Smooth muscle cell (in vitro differentiated cells): ENCODE data around the gene SEC24D. TPM values are rescaled to one million over a fixed set of nuclear protein-coding genes. Genes with fewer than 3 reads are reported as not detected.
A peak's percentile ranks its signal among the peaks of the same experiment; 100 is the strongest.
"Not testable (repeated sequence)": the region's sequence is repeated elsewhere in the genome, so short reads cannot be mapped to it uniquely, and the experiment has no call there.

ENCODE experiments used
- DNase-seq: peaks from one replicate; lab custom pipeline; 2025; ENCODE audit not compliant: unreplicated experiment; lab: John Stamatoyannopoulos, UW
- H2AFZ ChIP-seq: fragments of 200-600 bp; sonication (generic); 2 replicates; pipeline ENCODE4 v1.6.0; 2016; ENCODE audit warnings: antibody characterized with exemption, low read depth, mild to moderate bottlenecking
- H3F3A ChIP-seq: fragments of 200-600 bp; sonication (generic); 2 replicates; pipeline ENCODE4 v1.6.0; 2017; ENCODE audit warnings: antibody characterized with exemption, low read depth
- H3K27ac ChIP-seq: fragments of 200-600 bp; sonication (generic); 2 replicates; pipeline ENCODE4 v1.5.1; 2016; ENCODE audit warnings: low read depth, mild to moderate bottlenecking
- H3K27me3 ChIP-seq: fragments of 200-600 bp; sonication (generic); 2 replicates; pipeline ENCODE4 v1.6.1; 2016; ENCODE audit warnings: low read depth, mild to moderate bottlenecking
- H3K36me3 ChIP-seq: fragments of 200-600 bp; sonication (generic); 2 replicates; pipeline ENCODE4 v1.5.1; 2016; ENCODE audit warnings: low read depth
- H3K4me1 ChIP-seq: fragments of 200-600 bp; sonication (generic); 2 replicates; pipeline ENCODE4 v1.5.1; 2016; ENCODE audit warnings: low read depth
- H3K4me2 ChIP-seq: fragments of 200-600 bp; sonication (generic); 2 replicates; pipeline ENCODE4 v1.6.0; 2016; ENCODE audit warnings: mild to moderate bottlenecking
- H3K4me3 ChIP-seq: fragments of 200-600 bp; sonication (generic); 2 replicates; pipeline ENCODE4 v1.5.1; 2016; ENCODE audit warnings: mild to moderate bottlenecking
- H3K79me2 ChIP-seq: fragments of 200-600 bp; sonication (generic); 2 replicates; pipeline ENCODE4 v1.6.0; 2016; ENCODE audit warnings: low read depth, mild to moderate bottlenecking
- H3K9ac ChIP-seq: fragments of 200-600 bp; sonication (generic); 2 replicates; pipeline ENCODE4 v1.6.0; 2016; ENCODE audit warnings: low read depth
- H3K9me3 ChIP-seq: fragments of 200-600 bp; sonication (generic); replicated peaks from 2 replicates; pipeline ENCODE4 v1.5.1; 2016; ENCODE audit warnings: low read depth
- H4K20me1 ChIP-seq: fragments of 200-600 bp; sonication (generic); 2 replicates; pipeline ENCODE4 v1.6.0; 2016; ENCODE audit warnings: low read depth
- WGBS: methylation state at CpG from one replicate; pipeline ENCODE4 v1.1.7; 2016; ENCODE audit warnings: low lambda C conversion rate; 5-methylcytosine and 5-hydroxymethylcytosine counted together
- polyA plus RNA-seq: library from polyadenylated mRNA; unstranded; fragments of >200 nt; fragmentation: Nextera tagmentation; extraction: Ambion mirVana; gene quantifications from 2 replicates; pipeline ENCODE4 v1.2.1, GENCODE V29; 2016
- total RNA-seq: library from RNA; depleted of rRNA; stranded (reverse); fragments of >200 nt; gene quantifications from 2 replicates; pipeline ENCODE4 v1.2.3, GENCODE V29; 2014
- TF ChIP-seq, protein P1 (sequence below): fragments of 200-600 bp; sonication (generic); IDR thresholded peaks from 2 replicates; pipeline ENCODE4 v1.5.1; 2017; ENCODE audit warnings: borderline replicate concordance, mild to moderate bottlenecking, antibody characterized with exemption; ENCODE audit not compliant: insufficient read depth, poor library complexity, severe bottlenecking

SEC24D gene
- total and polyA plus RNA-seq, 2 experiments from 2014 or later, result 163 to 237 TPM

DNA sequence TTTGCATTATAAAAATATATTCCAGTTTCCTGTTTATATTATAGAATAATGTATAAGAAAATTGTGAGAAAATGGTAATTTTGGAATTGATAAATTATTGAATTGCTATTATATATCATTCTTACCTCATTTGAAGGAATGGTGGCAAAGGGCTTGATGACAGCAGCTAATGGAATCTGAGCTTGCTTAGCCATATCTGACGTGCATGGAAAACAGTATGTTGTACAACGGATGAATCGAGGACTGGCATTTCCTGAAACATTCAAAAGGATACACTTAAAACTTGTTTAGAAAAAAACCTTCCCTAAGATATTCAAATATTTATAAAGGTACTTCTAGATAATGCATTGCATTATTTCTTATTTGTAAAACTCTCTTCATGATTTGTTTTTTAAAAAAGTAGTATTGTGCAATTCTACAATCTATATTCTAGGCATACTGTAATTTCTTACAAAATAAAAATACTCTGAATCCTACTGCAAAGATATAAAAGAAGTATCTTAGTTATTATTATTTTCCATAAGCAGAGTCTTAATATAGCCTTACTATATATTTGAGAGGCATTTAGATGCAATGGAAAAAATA lies 38.3 kb downstream of the SEC24D start:
- peaks cover 45% of the 10 kb centered on the region for H3K36me3 ChIP-seq
- WGBS, result 69% methylated on average over 3 of the region's 3 CpGs
- peaks cover 97% of the 10 kb centered on the region for H4K20me1 ChIP-seq
- H3K4me3 ChIP-seq, result no peak overlapping the region
- no peak overlapping the region for H3K9ac ChIP-seq
- no peak overlapping the region for H2AFZ ChIP-seq
- no peaks in the 10 kb centered on the region for H3K27me3 ChIP-seq
- H3K4me1 ChIP-seq, result no peaks in the 10 kb centered on the region
- H3K27ac ChIP-seq, result no peak overlapping the region
- peaks cover 16% of the 10 kb centered on the region for H3F3A ChIP-seq
- TF ChIP-seq, protein P1, sequence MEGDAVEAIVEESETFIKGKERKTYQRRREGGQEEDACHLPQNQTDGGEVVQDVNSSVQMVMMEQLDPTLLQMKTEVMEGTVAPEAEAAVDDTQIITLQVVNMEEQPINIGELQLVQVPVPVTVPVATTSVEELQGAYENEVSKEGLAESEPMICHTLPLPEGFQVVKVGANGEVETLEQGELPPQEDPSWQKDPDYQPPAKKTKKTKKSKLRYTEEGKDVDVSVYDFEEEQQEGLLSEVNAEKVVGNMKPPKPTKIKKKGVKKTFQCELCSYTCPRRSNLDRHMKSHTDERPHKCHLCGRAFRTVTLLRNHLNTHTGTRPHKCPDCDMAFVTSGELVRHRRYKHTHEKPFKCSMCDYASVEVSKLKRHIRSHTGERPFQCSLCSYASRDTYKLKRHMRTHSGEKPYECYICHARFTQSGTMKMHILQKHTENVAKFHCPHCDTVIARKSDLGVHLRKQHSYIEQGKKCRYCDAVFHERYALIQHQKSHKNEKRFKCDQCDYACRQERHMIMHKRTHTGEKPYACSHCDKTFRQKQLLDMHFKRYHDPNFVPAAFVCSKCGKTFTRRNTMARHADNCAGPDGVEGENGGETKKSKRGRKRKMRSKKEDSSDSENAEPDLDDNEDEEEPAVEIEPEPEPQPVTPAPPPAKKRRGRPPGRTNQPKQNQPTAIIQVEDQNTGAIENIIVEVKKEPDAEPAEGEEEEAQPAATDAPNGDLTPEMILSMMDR, result no peak
- DNase-seq, result no peak
- H3K9me3 ChIP-seq, result no peaks in the 10 kb centered on the region
- H3K79me2 ChIP-seq, result peaks cover 82% of the 10 kb centered on the region
- H3K4me2 ChIP-seq, result no peak overlapping the region

DNA sequence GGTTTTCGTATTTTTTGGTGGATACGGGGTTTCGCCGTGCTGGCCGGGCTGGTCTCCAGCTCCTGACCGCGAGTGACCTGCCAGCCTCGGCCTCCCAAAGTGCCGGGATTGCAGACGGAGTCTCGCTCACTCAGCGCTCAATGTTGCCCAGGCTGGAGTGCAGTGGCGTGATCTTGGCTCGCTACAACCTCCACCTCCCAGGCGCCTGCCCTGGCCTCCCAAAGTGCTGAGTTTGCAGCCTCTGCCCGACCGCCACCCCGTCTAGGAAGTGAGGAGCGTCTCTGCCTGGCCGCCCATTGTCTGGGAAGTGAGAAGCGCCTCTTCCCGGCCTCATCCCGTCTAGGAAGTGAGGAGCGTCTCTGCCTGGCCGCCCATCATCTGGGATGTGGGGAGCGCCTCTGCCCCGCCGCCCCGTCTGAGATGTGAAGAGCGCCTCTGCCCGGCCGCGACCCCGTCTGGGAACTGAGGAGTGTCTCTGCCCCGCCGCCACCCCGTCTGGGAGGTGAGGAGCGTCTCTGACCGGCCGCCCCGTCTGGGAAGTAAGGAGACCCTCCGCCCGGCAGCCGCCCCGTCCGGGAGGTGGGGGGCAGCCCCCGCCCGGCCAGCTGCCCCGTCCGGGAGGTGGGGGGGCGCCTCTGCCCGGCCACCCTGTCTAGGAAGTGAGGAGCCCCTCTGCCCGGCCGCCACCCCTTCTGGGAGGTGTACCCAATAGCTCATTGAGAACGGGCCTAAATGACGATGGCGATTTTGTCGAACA lies 44.1 kb downstream of the SEC24D start:
- Histone ChIP-seq H4K20me1 (peaks cover 88% of the 10 kb centered on the region), H3F3A (peaks cover 13% of the 10 kb centered on the region), H3K79me2 (peaks cover 74% of the 10 kb centered on the region), H3K36me3 (peaks cover 34% of the 10 kb centered on the region)
- not testable (repeated sequence) for H3K9ac ChIP-seq, DNase-seq, H3K27me3 ChIP-seq, H3K4me2 ChIP-seq, H3K9me3 ChIP-seq, H3K4me1 ChIP-seq, H3K27ac ChIP-seq, H3K4me3 ChIP-seq, H2AFZ ChIP-seq
- WGBS, result 94% methylated on average over 36 of the region's 58 CpGs

DNA sequence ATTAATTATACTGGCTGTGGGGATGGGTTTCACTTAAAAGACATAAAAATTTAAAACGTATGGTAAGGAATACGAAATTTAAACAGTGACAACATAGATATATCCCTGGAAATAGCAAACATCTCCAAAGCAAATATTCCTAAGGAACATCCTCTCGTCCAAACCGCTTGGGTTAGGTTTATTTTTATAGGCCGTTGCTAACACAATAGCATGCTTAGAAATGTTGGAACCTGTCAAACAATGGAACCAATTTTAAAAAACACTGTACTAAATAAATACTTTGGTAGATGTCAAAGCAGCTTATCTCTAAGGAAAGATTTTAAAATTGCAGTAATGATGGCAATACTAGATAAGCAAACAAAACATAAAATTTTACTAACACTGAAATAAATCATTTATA lies 45.4 kb downstream of the SEC24D start:
- DNase-seq, result no peak
- Histone ChIP-seq H3K79me2 (peaks cover 75% of the 10 kb centered on the region), H3K9me3 (no peaks in the 10 kb centered on the region), H3K4me2 (no peak overlapping the region), H3K27ac (no peak overlapping the region), H4K20me1 (peaks cover 88% of the 10 kb centered on the region), H3K36me3 (peaks cover 29% of the 10 kb centered on the region), H3K9ac (no peak overlapping the region), H3K4me1 (no peaks in the 10 kb centered on the region), H3K27me3 (no peaks in the 10 kb centered on the region), H2AFZ (no peak overlapping the region), H3K4me3 (no peak overlapping the region), H3F3A (peaks cover 14% of the 10 kb centered on the region)
- WGBS, result 89% methylated on average over 5 of the region's 5 CpGs
- TF ChIP-seq, protein P1, result no peak

DNA sequence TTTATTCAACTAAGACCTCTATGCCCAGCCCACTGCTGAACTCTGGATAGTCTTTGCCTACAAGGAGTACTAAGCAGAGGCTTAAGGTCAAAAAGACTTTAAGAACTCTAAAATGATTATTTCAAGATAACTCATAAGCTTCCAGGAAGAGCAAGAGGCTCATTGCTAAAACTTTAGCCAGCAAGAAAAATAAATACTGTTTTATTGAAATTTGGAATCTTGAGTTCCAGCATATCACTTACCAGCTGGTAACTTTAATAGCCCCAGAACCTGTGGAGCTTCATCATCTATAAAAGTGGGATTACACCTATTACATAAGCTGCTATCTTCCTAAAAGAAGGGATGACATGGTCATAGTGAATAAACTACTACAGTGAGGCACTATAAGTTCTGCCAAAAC lies 47.0 kb downstream of the SEC24D start:
- Histone ChIP-seq H3K79me2 (peaks cover 74% of the 10 kb centered on the region), H3K27ac (peak overlapping the region; percentile 3), H3K9ac (no peak overlapping the region), H4K20me1 (peaks cover 86% of the 10 kb centered on the region), H3K36me3 (peaks cover 27% of the 10 kb centered on the region), H3F3A (peaks cover 11% of the 10 kb centered on the region), H3K4me3 (no peak overlapping the region), H3K4me2 (no peak overlapping the region), H3K9me3 (no peaks in the 10 kb centered on the region), H3K4me1 (no peaks in the 10 kb centered on the region), H2AFZ (no peak overlapping the region), H3K27me3 (no peaks in the 10 kb centered on the region)
- no peak for DNase-seq
- TF ChIP-seq, protein P1, result no peak
